H9 (cell line): Measurements from ENCODE around the gene PAEP. TPM values are rescaled to one million over a fixed set of nuclear protein-coding genes. Genes with fewer than 3 reads are reported as not detected.
"Not testable (repeated sequence)": the region's sequence is repeated elsewhere in the genome, so short reads cannot be mapped to it uniquely, and the experiment has no call there.

Experiments
- DNase-seq: peaks from one replicate; pipeline ENCODE4 v3.0.0-alpha.2; 2017
- H2AFZ ChIP-seq: one replicate; pipeline ENCODE4 v1.6.1; 2013; ENCODE audit warnings: mild to moderate bottlenecking, low read length, control low read depth, moderate library complexity
- H2AK5ac ChIP-seq: 2 replicates; pipeline ENCODE4 v1.6.1; 2013; ENCODE audit warnings: low read length, control low read depth, mixed read lengths; ENCODE audit not compliant: insufficient read length
- H2BK120ac ChIP-seq: one replicate; pipeline ENCODE4 v1.6.1; 2013; ENCODE audit warnings: low read depth, mild to moderate bottlenecking, low read length, control low read depth, inconsistent platforms; ENCODE audit not compliant: poor library complexity, severe bottlenecking
- H2BK12ac ChIP-seq: 2 replicates; pipeline ENCODE4 v1.6.1; 2013; ENCODE audit warnings: low read length, control low read depth, mixed read lengths, low read depth; ENCODE audit not compliant: insufficient read length
- H2BK15ac ChIP-seq: 2 replicates; pipeline ENCODE4 v1.6.1; 2013; ENCODE audit warnings: low read depth, low read length, control low read depth
- H2BK20ac ChIP-seq: one replicate; pipeline ENCODE4 v1.6.1; 2013; ENCODE audit warnings: low read depth, mild to moderate bottlenecking, low read length, control low read depth, inconsistent platforms; ENCODE audit not compliant: poor library complexity, severe bottlenecking
- H2BK5ac ChIP-seq: 2 replicates; pipeline ENCODE4 v1.6.1; 2013; ENCODE audit warnings: low read length, control low read depth, mixed read lengths; ENCODE audit not compliant: insufficient read length
- H3K14ac ChIP-seq: 2 replicates; pipeline ENCODE4 v1.6.1; 2013; ENCODE audit warnings: low read length, control low read depth; ENCODE audit not compliant: insufficient read depth
- H3K18ac ChIP-seq: 2 replicates; pipeline ENCODE4 v1.6.1; 2013; ENCODE audit warnings: low read depth, mild to moderate bottlenecking, mixed read lengths, low read length, control low read depth; ENCODE audit not compliant: insufficient read length
- H3K23ac ChIP-seq: 2 replicates; pipeline ENCODE4 v1.6.1; 2013; ENCODE audit warnings: low read length, control low read depth, mixed read lengths, low read depth; ENCODE audit not compliant: insufficient read length
- H3K23me2 ChIP-seq: 2 replicates; pipeline ENCODE4 v1.6.1; 2013; ENCODE audit warnings: low read depth, mild to moderate bottlenecking, mixed read lengths, low read length, control low read depth; ENCODE audit not compliant: insufficient read length, poor library complexity, severe bottlenecking
- H3K27ac ChIP-seq: 2 replicates; pipeline ENCODE4 v1.5.1; 2013; ENCODE audit warnings: low read length, control low read depth, mixed read lengths, low read depth; ENCODE audit not compliant: insufficient read length
- H3K27me3 ChIP-seq: 2 replicates; pipeline ENCODE4 v1.6.1; 2013; ENCODE audit warnings: low read length, control low read depth, inconsistent platforms; ENCODE audit not compliant: insufficient read depth
- H3K4ac ChIP-seq: 2 replicates; pipeline ENCODE4 v1.6.1; 2013; ENCODE audit warnings: low read depth, mild to moderate bottlenecking, control low read depth, inconsistent platforms, low read length, moderate library complexity
- H3K4me1 ChIP-seq: 2 replicates; pipeline ENCODE4 v1.6.1; 2013; ENCODE audit warnings: low read length, control low read depth, inconsistent platforms; ENCODE audit not compliant: insufficient read depth
- H3K4me2 ChIP-seq: 2 replicates; pipeline ENCODE4 v1.6.1; 2013; ENCODE audit warnings: low read length, control low read depth, mixed read lengths; ENCODE audit not compliant: insufficient read length, insufficient read depth
- H3K56ac ChIP-seq: 2 replicates; pipeline ENCODE4 v1.6.1; 2013; ENCODE audit warnings: low read depth, mild to moderate bottlenecking, mixed read lengths, low read length, control low read depth; ENCODE audit not compliant: insufficient read length
- H3K79me1 ChIP-seq: 2 replicates; pipeline ENCODE4 v1.6.1; 2013; ENCODE audit warnings: low read depth, mild to moderate bottlenecking, moderate library complexity, low read length, control low read depth, inconsistent platforms; ENCODE audit not compliant: insufficient read depth, poor library complexity, severe bottlenecking
- H3K79me2 ChIP-seq: 2 replicates; pipeline ENCODE4 v1.6.1; 2013; ENCODE audit warnings: low read length, control low read depth, inconsistent platforms; ENCODE audit not compliant: insufficient read depth
- H3K9ac ChIP-seq: 2 replicates; pipeline ENCODE4 v1.6.1; 2013; ENCODE audit warnings: low read length, control low read depth, mixed read lengths; ENCODE audit not compliant: insufficient read length; ENCODE audit errors: extremely low read depth
- H3K9me3 ChIP-seq: one replicate; pipeline ENCODE4 v1.6.1; 2013; ENCODE audit warnings: low read depth, low read length, inconsistent platforms; ENCODE audit not compliant: control insufficient read depth
- H3T11ph ChIP-seq: one replicate; pipeline ENCODE4 v1.6.1; 2013; ENCODE audit warnings: mild to moderate bottlenecking, low read length, control low read depth, inconsistent platforms
- H4K20me1 ChIP-seq: one replicate; pipeline ENCODE4 v1.6.1; 2013; ENCODE audit not compliant: control insufficient read depth, insufficient read length, insufficient read depth
- H4K5ac ChIP-seq: 2 replicates; pipeline ENCODE4 v1.6.1; 2013; ENCODE audit warnings: low read depth, mild to moderate bottlenecking, mixed read lengths, low read length, control low read depth; ENCODE audit not compliant: insufficient read length
- H4K8ac ChIP-seq: replicated peaks from 2 replicates; pipeline ENCODE4 v1.6.1; 2013; ENCODE audit warnings: low read length, control low read depth, mixed read lengths, low read depth; ENCODE audit not compliant: insufficient read length
- H4K91ac ChIP-seq: 2 replicates; pipeline ENCODE4 v1.6.1; 2013; ENCODE audit warnings: low read depth, mild to moderate bottlenecking, moderate library complexity, mixed read lengths, low read length, control low read depth; ENCODE audit not compliant: insufficient read length
- H3K27ac Mint-ChIP-seq, 3 experiments: 2 replicates in 2 of 3; 3 replicates in 1 of 3; pipeline ENCODE4 v1.8.0; 2020 to 2021; ENCODE audit warnings: mixed read lengths in 3 of 3, mild to moderate bottlenecking in 1 of 3, moderate library complexity in 1 of 3
- H3K27me3 Mint-ChIP-seq: 2 replicates; pipeline ENCODE4 v1.8.0; 2021; ENCODE audit warnings: low read depth, mild to moderate bottlenecking, moderate library complexity, mixed read lengths
- H3K36me3 Mint-ChIP-seq, 3 experiments: 2 replicates in 2 of 3; 3 replicates in 1 of 3; pipeline ENCODE4 v1.8.0; 2020 to 2021; ENCODE audit warnings: low read depth in 3 of 3, mixed read lengths in 3 of 3; ENCODE audit not compliant: insufficient read depth in 1 of 3
- H3K4me1 Mint-ChIP-seq, 2 experiments: 2 replicates each; pipeline ENCODE4 v1.8.0; 2020; ENCODE audit warnings: mixed read lengths in 2 of 2
- H3K4me3 Mint-ChIP-seq, 2 experiments: 2 replicates in 1 of 2; 3 replicates in 1 of 2; pipeline ENCODE4 v1.8.0; 2020 to 2021; ENCODE audit warnings: mild to moderate bottlenecking in 2 of 2, mixed read lengths in 2 of 2, moderate library complexity in 1 of 2
- H3K9me3 Mint-ChIP-seq, 2 experiments: 2 replicates in 1 of 2; 3 replicates in 1 of 2; pipeline ENCODE4 v1.8.0; 2020; ENCODE audit warnings: mild to moderate bottlenecking in 2 of 2, mixed read lengths in 2 of 2, moderate library complexity in 1 of 2
- CTCF ChIP-seq: fragments of 200-600 bp; sonication (generic); conservative IDR thresholded peaks from 3 replicates; pipeline ENCODE4 v1.8.0; 2021; ENCODE audit warnings: antibody characterized with exemption, mild to moderate bottlenecking
- WGBS: extraction: QIAGEN DNeasy Blood & Tissue Kit; methylation state at CpG from one replicate; pipeline ENCODE4 v1.1.7; 2013; ENCODE audit warnings: missing lambda C conversion rate, low lambda C conversion rate, mixed read lengths; ENCODE audit not compliant: insufficient read length; ENCODE audit errors: extremely low coverage; 5-methylcytosine and 5-hydroxymethylcytosine counted together
- total RNA-seq: library from RNA; stranded (reverse); gene quantifications from 2 replicates; pipeline ENCODE4 v1.2.1, GENCODE V29; 2021

The PAEP gene
- total RNA-seq, 1 experiment from 2014 or later: not detected

- no peaks in the 10 kb centered on the region for H3K23me2 ChIP-seq
- no peak overlapping the region for H2BK5ac ChIP-seq
- no peak overlapping the region for H2AK5ac ChIP-seq
- Mint-ChIP-seq H3K9me3 (no peaks in the 10 kb centered on the region; a peak in 1 of 5 replicates), H3K27ac (peak overlapping the region in 1 of 3 experiments; percentile 33; a peak in 1 of 7 replicates), H3K4me3 (no peak overlapping the region), H3K27me3 (peaks cover 12% of the 10 kb centered on the region), H3K4me1 (no peaks in the 10 kb centered on the region), H3K36me3 (no peaks in the 10 kb centered on the region; a peak in 1 of 7 replicates)
- no peak overlapping the region for H3K18ac ChIP-seq
- no peak for DNase-seq
- no peaks in the 10 kb centered on the region for H3K27me3 ChIP-seq
- H3T11ph ChIP-seq: no peak overlapping the region
- H4K8ac ChIP-seq: no peak overlapping the region
- no peak overlapping the region for H4K91ac ChIP-seq
- no peak overlapping the region for H2BK15ac ChIP-seq
- no peaks in the 10 kb centered on the region for H3K79me1 ChIP-seq
- no peak overlapping the region for H2AFZ ChIP-seq
- H3K23ac ChIP-seq: no peak overlapping the region
- H3K79me2 ChIP-seq: no peaks in the 10 kb centered on the region
- H3K4me2 ChIP-seq: no peak overlapping the region
- no peak overlapping the region for H3K9ac ChIP-seq
- no CpG with 5 or more reads among the region's 18 CpGs for WGBS
- TF ChIP-seq CTCF: no peak
- no peak overlapping the region for H3K14ac ChIP-seq
- no peak overlapping the region for H2BK20ac ChIP-seq
- no peak overlapping the region for H3K56ac ChIP-seq
- H4K5ac ChIP-seq: no peak overlapping the region
- H3K27ac ChIP-seq: no peak overlapping the region
- H2BK120ac ChIP-seq: no peak overlapping the region
- H3K4ac ChIP-seq: no peak overlapping the region
- no peak overlapping the region for H2BK12ac ChIP-seq
- H3K9me3 ChIP-seq: no peaks in the 10 kb centered on the region
- H4K20me1 ChIP-seq: no peaks in the 10 kb centered on the region
- no peaks in the 10 kb centered on the region for H3K4me1 ChIP-seq
Measured at GRCh38 chr9:135544981-135545635, 16.4 kb upstream of the PAEP start.

GRCh38 chr9:135545646-135546176, 15.8 kb upstream of the PAEP start, which contains the start of gene OBP2A:
Gene OBP2A, plus strand, starts transcription at chr9:135546126. Its CDS starts 55 bp downstream, at chr9:135546181.
- H3K4me3 Mint-ChIP-seq, H2BK15ac ChIP-seq, H3K23me2 ChIP-seq, H3K27ac ChIP-seq, H3K18ac ChIP-seq, H3K9me3 ChIP-seq, H2BK5ac ChIP-seq, H2BK12ac ChIP-seq, H4K20me1 ChIP-seq, H3K36me3 Mint-ChIP-seq, H3K79me1 ChIP-seq, H4K5ac ChIP-seq, H3K79me2 ChIP-seq, H3K4ac ChIP-seq, H3K4me2 ChIP-seq, H3K27me3 ChIP-seq, H3K56ac ChIP-seq, H2BK120ac ChIP-seq, H3K9ac ChIP-seq, H3K4me1 Mint-ChIP-seq, H3T11ph ChIP-seq, H4K8ac ChIP-seq, H3K4me1 ChIP-seq, H3K9me3 Mint-ChIP-seq, H2AK5ac ChIP-seq, H2BK20ac ChIP-seq, DNase-seq, H3K23ac ChIP-seq, H2AFZ ChIP-seq, H4K91ac ChIP-seq, H3K14ac ChIP-seq: not testable (repeated sequence)
- no CpG with 5 or more reads among the region's 19 CpGs for WGBS
- Mint-ChIP-seq H3K27me3 (peaks cover 11% of the 10 kb centered on the region), H3K27ac (peak within 1 kb of the TSS in 1 of 3 experiments; percentile 33; a peak in 1 of 7 replicates)
